HepG2 (cell line): ENCODE data around the gene TEKTIP1. TPM values are rescaled to one million over a fixed set of nuclear protein-coding genes. Genes with fewer than 3 reads are reported as not detected.

Experiments used
- ATAC-seq: fragments of 200-7000 bp; cut with Tn5 transposase; 3 replicates; pipeline ENCODE4 v1.9.1; 2020; ENCODE audit warnings: mild to moderate bottlenecking, moderate library complexity
- BruUV-seq: library from RNA; stranded (reverse); fragments of 400-500 nt; replicated peaks from 2 replicates; lab custom pipeline; 2021; lab: Mats Ljungman, UMichigan
- CTCF ChIA-PET: fragments of 300-600 bp; formaldehyde crosslinking; extraction: SDS; loops from one replicate; lab custom pipeline; 2021; ENCODE audit warnings: low total read pairs, inconsistent platforms, low intra/inter-chr PET ratio; lab: Yijun Ruan, JAX
- POLR2A ChIA-PET: fragments of 350-600 bp; sonication (Branson Sonifier 250); formaldehyde crosslinking; loops from one replicate; lab custom pipeline; 2020; ENCODE audit warnings: antibody characterized with exemption, inconsistent platforms; lab: Yijun Ruan, JAX
- DNase-seq: peaks from one replicate; pipeline ENCODE4 v3.0.0-alpha.2; 2015; ENCODE audit warnings: low spot score
- FAIRE-seq: peaks from 3 replicates; lab custom pipeline; 2011; peaks lifted over from hg19 to GRCh38; lab: Jason Lieb, UNC
- H2AFZ ChIP-seq: one replicate; pipeline ENCODE4 v1.6.1; 2011; ENCODE audit warnings: low read length, inconsistent platforms
- H3K27ac ChIP-seq: fragments of 300-600 bp; 3 replicates; pipeline ENCODE4 v1.8.0; 2011; ENCODE audit warnings: mixed run types, mild to moderate bottlenecking, mixed read lengths, low read length, inconsistent platforms; ENCODE audit not compliant: insufficient read depth; ENCODE audit errors: extremely low read length
- H3K27me3 ChIP-seq, 2 experiments: fragments of 200-600 bp in 1 of 2; 2 replicates in 1 of 2; 3 replicates in 1 of 2; pipeline versions ENCODE4 v1.6.0 to v1.8.0; 2011; ENCODE audit warnings: low read length in 2 of 2, mild to moderate bottlenecking in 2 of 2, moderate library complexity in 2 of 2, inconsistent platforms in 1 of 2; ENCODE audit not compliant: insufficient read depth in 2 of 2, control insufficient read depth in 1 of 2
- H3K36me3 ChIP-seq, 2 experiments: fragments of 200-600 bp in 1 of 2; replicated peaks in 1 of 2; 2 replicates in 1 of 2; 3 replicates in 1 of 2; pipeline versions ENCODE4 v1.5.1 to v1.8.0; 2011; ENCODE audit warnings: low read length in 2 of 2, inconsistent platforms in 1 of 2; ENCODE audit not compliant: insufficient read depth in 2 of 2, control insufficient read depth in 1 of 2
- H3K4me1 ChIP-seq: 2 replicates; pipeline ENCODE4 v1.5.1; 2012; ENCODE audit warnings: low read length, inconsistent platforms; ENCODE audit not compliant: insufficient read depth
- H3K4me2 ChIP-seq: 2 replicates; pipeline ENCODE4 v1.6.0; 2011; ENCODE audit warnings: low read depth, low read length, inconsistent platforms
- H3K4me3 ChIP-seq, 3 experiments: fragments of 200-600 bp in 1 of 3; sonication (generic), shearing (Covaris generic) in 1 of 3; replicated peaks in 1 of 3; 2 replicates each; pipeline ENCODE4 v1.5.1; 2011 to 2016; ENCODE audit warnings: low read length in 3 of 3, inconsistent platforms in 2 of 3, low read depth in 2 of 3, mild to moderate bottlenecking in 2 of 3, control low read depth in 1 of 3, mixed read lengths in 1 of 3; ENCODE audit not compliant: insufficient read depth in 1 of 3
- H3K79me2 ChIP-seq: one replicate; pipeline ENCODE4 v1.6.1; 2011; ENCODE audit warnings: low read length, inconsistent platforms; ENCODE audit not compliant: insufficient read depth
- H3K9ac ChIP-seq: 2 replicates; pipeline ENCODE4 v1.6.0; 2011; ENCODE audit warnings: mild to moderate bottlenecking, low read depth, low read length, inconsistent platforms; ENCODE audit not compliant: insufficient read depth
- H3K9me3 ChIP-seq: 2 replicates; pipeline ENCODE4 v1.5.1; 2012; ENCODE audit warnings: mild to moderate bottlenecking, low read length
- H4K20me1 ChIP-seq: 2 replicates; pipeline ENCODE4 v1.6.0; 2011; ENCODE audit warnings: inconsistent platforms, mild to moderate bottlenecking, low read length, moderate library complexity; ENCODE audit not compliant: insufficient read depth
- HOXA5 ChIP-seq: sonication (generic); formaldehyde crosslinking; IDR thresholded peaks from 2 replicates; pipeline ENCODE4 v1.4.0; 2020; ENCODE audit warnings: missing genetic modification reagents
- JUND ChIP-seq: sonication (generic); formaldehyde crosslinking; IDR thresholded peaks from 2 replicates; pipeline ENCODE4 v1.8.0; 2022; ENCODE audit warnings: mild to moderate bottlenecking, missing genetic modification reagents
- KDM5A ChIP-seq: fragments of 200-600 bp; sonication (generic); IDR thresholded peaks from 2 replicates; pipeline ENCODE4 v1.7.0; 2018; ENCODE audit warnings: antibody characterized with exemption, mild to moderate bottlenecking, low read length, borderline replicate concordance
- RARG ChIP-seq: sonication (generic); formaldehyde crosslinking; IDR thresholded peaks from 2 replicates; pipeline ENCODE4 v1.4.0; 2020; ENCODE audit warnings: low read depth, mild to moderate bottlenecking, missing genetic modification reagents
- RBM22 ChIP-seq: fragments of 200-400 bp; formaldehyde crosslinking; optimal IDR thresholded peaks from 2 replicates; pipeline ENCODE3; 2017; ENCODE audit warnings: mild to moderate bottlenecking, low read length, moderate library complexity
- SP1 ChIP-seq, 2 experiments: fragments of 450-650 bp in 1 of 2; sonication (generic) in 1 of 2; formaldehyde crosslinking in 1 of 2; IDR thresholded peaks; 2 replicates each; pipeline versions ENCODE4 v1.4.0 to v1.6.1; 2016 to 2020; ENCODE audit warnings: missing genetic modification reagents in 1 of 2
- ZEB1 ChIP-seq: IDR thresholded peaks from 2 replicates; pipeline ENCODE4 v1.6.1; 2012; ENCODE audit warnings: mild to moderate bottlenecking, low read depth, inconsistent platforms; ENCODE audit not compliant: insufficient replicate concordance
- ZNF124 ChIP-seq: sonication (generic); formaldehyde crosslinking; IDR thresholded peaks from 2 replicates; pipeline ENCODE4 v1.4.0; 2020; ENCODE audit warnings: missing genetic modification reagents
- WGBS: methylation state at CpG from one replicate; pipeline ENCODE4 v1.1.6; 2017; ENCODE audit warnings: low lambda C conversion rate; 5-methylcytosine and 5-hydroxymethylcytosine counted together
- in situ Hi-C: cut with HindIII; loops from 2 replicates; pipeline ENCODE4 v1.10.0; 2017; ENCODE audit warnings: low pct_unique_long_range_greater_than_20kb; ENCODE audit not compliant: extremely low pct_ligation_motif_present
- intact Hi-C: fragments of 100-400 bp; cut with micrococcal nuclease; formaldehyde crosslinking; loops from one replicate; pipeline ENCODE4 v1.10.0; 2022; ENCODE audit not compliant: unreplicated experiment
- polyA plus RNA-seq, 8 experiments: library from polyadenylated mRNA; depleted of rRNA in 3 of 8; stranded (reverse) in 7 of 8; unstranded in 1 of 8; fragments of >200 nt; fragmentation: Illumina TruSeq in 4 of 8; extraction: Trizol in 4 of 8; gene quantifications; 2 replicates each; pipeline versions ENCODE4 v1.2.1 to v1.2.3, GENCODE V29; 2011 to 2016; ENCODE audit warnings: low read depth in 4 of 8, missing spikeins in 1 of 8, mixed read lengths in 1 of 8; ENCODE audit not compliant: insufficient read depth in 1 of 8
- total RNA-seq, 5 experiments: library from RNA; depleted of rRNA; stranded (reverse); fragments of >200 nt; fragmentation: Illumina TruSeq; extraction: Trizol; gene quantifications; 2 replicates each; pipeline ENCODE4 v1.2.3, GENCODE V29; 2016; ENCODE audit warnings: low read depth in 1 of 5
- TF ChIP-seq, protein P1 (sequence below): sonication (generic); formaldehyde crosslinking; IDR thresholded peaks from 2 replicates; pipeline ENCODE4 v1.8.0; 2022; ENCODE audit warnings: missing genetic modification reagents, mild to moderate bottlenecking, borderline replicate concordance
- TF ChIP-seq, protein P2 (sequence below): sonication (generic); formaldehyde crosslinking; IDR thresholded peaks from 2 replicates; pipeline ENCODE4 v1.5.1; 2020; ENCODE audit warnings: mild to moderate bottlenecking, missing genetic modification reagents, moderate library complexity

TEKTIP1 gene
- total and polyA plus RNA-seq, 2 of the 13 experiments (the other 11 are each of a cell fraction or from before 2014, with no cell fraction given), result not detected

DNA sequence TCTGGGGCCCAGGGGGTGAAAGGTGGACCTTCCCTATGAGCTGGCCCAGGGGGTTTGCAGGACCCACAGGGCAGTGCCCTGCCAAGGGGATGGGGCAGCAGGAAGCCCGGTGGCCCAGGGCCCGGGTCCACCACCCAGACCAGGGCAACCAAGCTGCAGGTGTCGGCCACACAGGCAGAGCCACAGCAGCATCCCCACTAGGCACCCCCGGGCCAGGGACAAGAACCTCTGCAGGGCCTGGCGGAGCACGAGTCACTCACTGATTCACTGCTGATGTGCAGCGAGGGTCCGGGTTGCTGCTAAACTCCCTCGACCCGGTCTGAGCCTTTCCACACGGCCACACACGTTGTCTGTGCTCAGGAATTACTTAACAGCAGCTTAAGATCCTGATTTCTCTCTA lies 24.0 kb upstream of the TEKTIP1 start:
- Histone ChIP-seq H3K4me1 (peaks cover 15% of the 10 kb centered on the region), H3K9ac (no peak overlapping the region), H3K9me3 (no peaks in the 10 kb centered on the region), H4K20me1 (peaks cover 37% of the 10 kb centered on the region; the same call in 1 of the 2 replicates), H2AFZ (no peak overlapping the region), H3K27ac (no peak overlapping the region), H3K4me3 (no peak overlapping the region), H3K36me3 (peaks cover 6 to 30% of the 10 kb centered on the region in 2 experiments; a peak in 4 of 5 replicates), H3K79me2 (peaks cover 66% of the 10 kb centered on the region), H3K27me3 (no peaks in the 10 kb centered on the region), H3K4me2 (no peak overlapping the region)
- ATAC-seq (no peak), FAIRE-seq (no peak), DNase-seq (no peak)
- BruUV-seq, result no TSS peak
- ChIA-PET CTCF (no interaction called here), POLR2A (no interaction called here)
- TF ChIP-seq RBM22, result peak; percentile 36
- TF ChIP-seq, protein P1, sequence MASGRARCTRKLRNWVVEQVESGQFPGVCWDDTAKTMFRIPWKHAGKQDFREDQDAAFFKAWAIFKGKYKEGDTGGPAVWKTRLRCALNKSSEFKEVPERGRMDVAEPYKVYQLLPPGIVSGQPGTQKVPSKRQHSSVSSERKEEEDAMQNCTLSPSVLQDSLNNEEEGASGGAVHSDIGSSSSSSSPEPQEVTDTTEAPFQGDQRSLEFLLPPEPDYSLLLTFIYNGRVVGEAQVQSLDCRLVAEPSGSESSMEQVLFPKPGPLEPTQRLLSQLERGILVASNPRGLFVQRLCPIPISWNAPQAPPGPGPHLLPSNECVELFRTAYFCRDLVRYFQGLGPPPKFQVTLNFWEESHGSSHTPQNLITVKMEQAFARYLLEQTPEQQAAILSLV (CRISPR knock-in tag), result no peak
- WGBS, result 94% methylated on average over 5 of the region's 12 CpGs
- in situ Hi-C loops (no loop called here), intact Hi-C loops (no loop called here)

DNA sequence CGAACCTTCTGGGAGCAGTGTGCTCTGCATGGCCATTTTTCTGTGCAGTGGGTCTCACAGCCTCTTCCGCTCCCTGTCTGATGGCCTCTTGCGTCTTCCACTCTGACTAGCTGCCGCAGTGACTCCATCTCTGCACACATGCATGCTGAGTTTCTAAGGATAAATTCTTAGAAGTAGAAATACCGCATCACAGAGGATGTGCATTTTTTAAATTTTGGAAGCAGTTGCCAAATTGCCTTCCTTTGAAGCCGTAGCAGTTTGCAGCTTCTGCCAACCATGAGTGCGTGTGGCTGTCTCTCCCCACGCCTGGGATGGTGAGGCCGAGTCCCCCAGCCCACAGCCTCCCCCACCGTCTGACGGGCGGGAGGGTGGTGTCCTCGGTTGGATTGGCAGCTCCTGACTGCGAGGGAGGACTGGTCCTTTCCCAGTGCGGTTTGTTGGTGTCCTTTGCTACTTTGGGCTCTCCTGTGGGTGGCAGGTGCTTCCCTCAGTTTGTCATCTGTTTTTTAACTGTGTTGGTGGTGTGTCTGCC lies 23.0 kb upstream of the TEKTIP1 start:
- WGBS, result 98% methylated on average over 8 of the region's 15 CpGs
- Histone ChIP-seq H3K4me1 (peaks cover 15% of the 10 kb centered on the region), H3K9ac (no peak overlapping the region), H3K27ac (no peak overlapping the region), H4K20me1 (peaks cover 34% of the 10 kb centered on the region; the same call in 1 of the 2 replicates), H3K36me3 (peaks cover 7 to 26% of the 10 kb centered on the region in 2 experiments; a peak in 4 of 5 replicates), H3K9me3 (no peaks in the 10 kb centered on the region), H3K27me3 (no peaks in the 10 kb centered on the region), H3K4me3 (no peak overlapping the region), H3K79me2 (peaks cover 61% of the 10 kb centered on the region), H3K4me2 (no peak overlapping the region), H2AFZ (no peak overlapping the region)
- ChIA-PET POLR2A (no interaction called here), CTCF (no interaction called here)
- in situ Hi-C loops, result no loop called here
- no TSS peak for BruUV-seq
- DNase-seq, result no peak
- no peak for FAIRE-seq
- no peak for ATAC-seq
- intact Hi-C loops, result no loop called here
- TF ChIP-seq ZNF124 (no peak), RARG (CRISPR knock-in tag) (no peak), KDM5A (no peak), SP1 (IDR thresholded peaks at IDR 0.05) (no peak), SP1 (CRISPR knock-in tag; IDR thresholded peaks at IDR 0.05) (no peak), HOXA5 (CRISPR knock-in tag) (no peak), ZEB1 (no peak), JUND (CRISPR knock-in tag) (no peak)
- TF ChIP-seq, protein P2, sequence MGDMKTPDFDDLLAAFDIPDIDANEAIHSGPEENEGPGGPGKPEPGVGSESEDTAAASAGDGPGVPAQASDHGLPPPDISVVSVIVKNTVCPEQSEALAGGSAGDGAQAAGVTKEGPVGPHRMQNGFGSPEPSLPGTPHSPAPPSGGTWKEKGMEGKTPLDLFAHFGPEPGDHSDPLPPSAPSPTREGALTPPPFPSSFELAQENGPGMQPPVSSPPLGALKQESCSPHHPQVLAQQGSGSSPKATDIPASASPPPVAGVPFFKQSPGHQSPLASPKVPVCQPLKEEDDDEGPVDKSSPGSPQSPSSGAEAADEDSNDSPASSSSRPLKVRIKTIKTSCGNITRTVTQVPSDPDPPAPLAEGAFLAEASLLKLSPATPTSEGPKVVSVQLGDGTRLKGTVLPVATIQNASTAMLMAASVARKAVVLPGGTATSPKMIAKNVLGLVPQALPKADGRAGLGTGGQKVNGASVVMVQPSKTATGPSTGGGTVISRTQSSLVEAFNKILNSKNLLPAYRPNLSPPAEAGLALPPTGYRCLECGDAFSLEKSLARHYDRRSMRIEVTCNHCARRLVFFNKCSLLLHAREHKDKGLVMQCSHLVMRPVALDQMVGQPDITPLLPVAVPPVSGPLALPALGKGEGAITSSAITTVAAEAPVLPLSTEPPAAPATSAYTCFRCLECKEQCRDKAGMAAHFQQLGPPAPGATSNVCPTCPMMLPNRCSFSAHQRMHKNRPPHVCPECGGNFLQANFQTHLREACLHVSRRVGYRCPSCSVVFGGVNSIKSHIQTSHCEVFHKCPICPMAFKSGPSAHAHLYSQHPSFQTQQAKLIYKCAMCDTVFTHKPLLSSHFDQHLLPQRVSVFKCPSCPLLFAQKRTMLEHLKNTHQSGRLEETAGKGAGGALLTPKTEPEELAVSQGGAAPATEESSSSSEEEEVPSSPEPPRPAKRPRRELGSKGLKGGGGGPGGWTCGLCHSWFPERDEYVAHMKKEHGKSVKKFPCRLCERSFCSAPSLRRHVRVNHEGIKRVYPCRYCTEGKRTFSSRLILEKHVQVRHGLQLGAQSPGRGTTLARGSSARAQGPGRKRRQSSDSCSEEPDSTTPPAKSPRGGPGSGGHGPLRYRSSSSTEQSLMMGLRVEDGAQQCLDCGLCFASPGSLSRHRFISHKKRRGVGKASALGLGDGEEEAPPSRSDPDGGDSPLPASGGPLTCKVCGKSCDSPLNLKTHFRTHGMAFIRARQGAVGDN (CRISPR knock-in tag), result no peak
